ENCODE measurements around the gene MT3.

MT3 gene

DNA sequence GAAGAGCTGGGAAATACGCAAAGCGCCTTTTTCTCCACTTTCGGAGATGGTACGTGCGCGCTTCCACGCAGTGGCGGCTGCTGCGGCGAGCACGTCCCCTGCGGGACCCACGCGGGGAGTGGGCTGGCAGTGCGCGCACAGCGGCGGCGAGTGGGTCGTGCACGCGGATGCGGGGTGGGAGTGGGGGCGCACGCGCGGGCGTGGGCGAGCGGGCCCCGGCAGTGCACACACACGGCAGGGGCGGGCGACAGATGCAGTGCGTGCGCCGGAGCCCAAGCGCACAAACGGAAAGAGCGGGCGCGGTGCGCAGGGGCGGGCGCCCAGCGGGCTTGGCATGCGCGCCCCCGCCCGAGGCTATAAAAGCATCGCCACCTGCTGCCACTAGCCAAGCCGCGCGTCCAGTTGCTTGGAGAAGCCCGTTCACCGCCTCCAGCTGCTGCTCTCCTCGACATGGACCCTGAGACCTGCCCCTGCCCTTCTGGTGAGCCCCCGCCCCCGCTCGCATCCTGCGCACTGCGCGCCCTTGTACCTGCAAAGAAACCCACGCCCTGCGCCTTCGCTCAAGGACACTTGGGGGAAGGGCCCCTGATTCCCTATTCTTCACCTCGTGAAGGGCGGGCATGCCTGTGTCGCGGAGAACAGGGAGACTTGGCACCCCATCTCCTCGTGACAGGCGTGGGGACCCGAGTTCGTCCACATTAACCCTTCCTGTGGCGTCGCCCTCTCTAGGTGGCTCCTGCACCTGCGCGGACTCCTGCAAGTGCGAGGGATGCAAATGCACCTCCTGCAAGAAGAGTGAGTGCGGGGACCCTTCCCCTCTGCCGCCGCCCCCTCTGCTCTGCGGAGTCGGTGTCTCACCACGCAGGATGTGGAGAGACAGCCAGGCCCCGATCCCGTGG lies at the start of gene MT3:
Gene MT3, plus strand, starts transcription at position 388 of the 899 bp plus-strand sequence. Its CDS starts 63 bp downstream, at position 451.
- no peak for DNase-seq (ENCODE audit: low read depth in 2 of 2)

DNA sequence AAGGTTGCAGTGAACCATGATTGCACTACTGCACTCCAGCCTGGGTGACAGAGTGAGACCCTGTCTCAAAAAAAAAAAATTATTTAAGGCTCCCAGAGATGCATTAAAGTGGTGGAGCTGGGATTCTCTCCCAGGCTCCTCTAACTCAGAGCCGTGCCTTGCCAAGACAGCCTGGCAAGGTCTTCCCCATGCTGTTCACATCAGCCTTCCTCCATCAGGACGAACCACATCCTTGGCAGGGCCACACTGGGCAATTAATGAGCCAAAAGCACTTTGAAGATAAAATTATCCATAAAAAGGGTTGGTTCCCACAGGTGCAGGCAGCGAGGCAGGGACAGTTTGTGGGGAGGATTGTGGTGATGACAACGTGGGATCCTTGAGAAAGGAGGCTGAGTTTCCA lies 49.7 kb upstream of the MT3 start:
- no peak for DNase-seq (ENCODE audit: low read depth in 2 of 2)

DNA sequence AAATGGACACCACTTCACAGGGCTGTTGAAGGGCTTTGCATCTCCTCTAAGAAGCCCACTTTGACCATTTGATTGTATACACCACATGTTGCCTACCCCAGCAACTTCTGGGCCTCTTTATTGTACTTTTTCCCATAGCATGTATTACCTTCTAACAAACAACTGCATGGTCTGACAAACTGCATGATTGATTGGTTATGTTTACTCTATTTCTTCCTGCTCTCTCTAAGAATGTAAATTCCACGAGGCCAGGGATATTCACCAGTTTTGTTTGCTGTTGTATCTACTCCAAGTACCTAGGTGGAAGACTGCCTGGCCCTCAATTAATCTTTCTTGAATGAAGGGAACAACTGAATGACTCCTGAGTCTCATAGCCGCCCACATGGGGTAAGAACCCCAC lies 47.3 kb upstream of the MT3 start:
- DNase-seq (ENCODE audit: low read depth in 2 of 2), result no peak

DNA sequence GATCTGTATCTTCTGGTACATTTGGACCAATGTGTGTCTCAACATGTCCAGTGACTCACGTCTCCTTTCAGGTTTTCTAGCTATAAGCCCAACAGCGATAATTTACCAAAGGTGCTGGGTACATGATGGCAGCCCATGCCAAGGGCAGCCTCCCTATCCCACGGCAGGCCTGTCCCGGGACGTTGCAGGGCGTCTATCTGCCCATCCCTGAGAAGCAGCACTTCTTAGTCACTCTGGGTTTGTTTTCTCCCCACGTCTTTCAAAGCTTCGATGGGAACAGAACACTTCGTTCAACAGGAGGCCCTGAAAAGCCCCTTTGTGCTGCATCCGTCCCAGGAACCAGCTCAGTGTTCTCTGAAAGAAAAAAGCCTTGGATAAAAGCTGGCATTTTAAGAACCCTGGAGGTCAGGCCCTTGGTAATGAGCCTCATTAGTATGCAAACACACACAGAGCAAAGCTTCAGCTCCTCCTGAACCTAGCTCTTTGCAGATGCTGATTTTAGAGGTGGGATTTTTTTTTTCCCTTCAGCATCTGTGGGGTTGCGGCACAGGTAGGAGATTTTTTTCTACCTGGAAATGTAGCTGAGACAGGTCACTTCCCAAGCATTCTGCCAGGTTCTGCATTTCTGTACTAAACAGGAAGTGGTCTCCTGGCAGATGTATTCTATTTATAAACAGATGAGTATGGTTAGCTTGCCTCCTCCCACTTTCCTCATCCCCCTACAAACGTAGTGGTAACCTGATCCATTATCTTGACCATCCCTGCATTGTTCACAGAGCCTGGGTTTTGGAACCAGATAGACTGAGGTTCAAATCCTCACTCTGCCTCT lies 42.0 kb upstream of the MT3 start:
- no peak for DNase-seq (ENCODE audit: low read depth in 2 of 2)

DNA sequence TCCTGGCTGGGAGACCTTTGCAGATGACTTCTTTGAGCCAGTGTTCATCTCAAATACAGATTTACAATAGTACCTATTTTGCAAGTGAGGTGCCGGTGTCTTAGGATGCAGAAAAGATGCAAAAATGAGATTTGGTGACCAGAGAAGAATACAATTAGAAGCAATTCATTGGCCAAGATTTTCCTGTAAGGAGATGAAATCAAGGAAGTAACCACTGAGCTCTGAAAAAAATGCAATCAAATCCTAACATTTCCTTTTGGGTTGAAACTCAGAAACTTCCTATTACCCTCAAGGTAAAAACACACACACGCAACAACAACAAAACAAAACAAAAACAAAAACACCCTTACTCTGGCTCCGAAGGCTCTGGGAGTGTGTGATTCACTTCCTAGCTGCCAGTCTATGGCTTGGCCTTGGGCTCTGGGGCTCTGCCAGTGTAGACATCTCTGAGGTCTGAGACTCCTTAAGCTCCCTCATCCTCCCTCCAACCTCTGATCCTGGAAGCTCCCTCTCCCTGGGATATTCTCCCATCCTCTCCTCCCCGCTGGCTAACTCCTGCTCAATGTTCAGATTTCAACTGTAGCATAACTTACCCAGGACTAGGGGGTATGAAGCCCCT lies 41.3 kb upstream of the MT3 start:
- no peak for DNase-seq (ENCODE audit: low read depth in 2 of 2)

DNA sequence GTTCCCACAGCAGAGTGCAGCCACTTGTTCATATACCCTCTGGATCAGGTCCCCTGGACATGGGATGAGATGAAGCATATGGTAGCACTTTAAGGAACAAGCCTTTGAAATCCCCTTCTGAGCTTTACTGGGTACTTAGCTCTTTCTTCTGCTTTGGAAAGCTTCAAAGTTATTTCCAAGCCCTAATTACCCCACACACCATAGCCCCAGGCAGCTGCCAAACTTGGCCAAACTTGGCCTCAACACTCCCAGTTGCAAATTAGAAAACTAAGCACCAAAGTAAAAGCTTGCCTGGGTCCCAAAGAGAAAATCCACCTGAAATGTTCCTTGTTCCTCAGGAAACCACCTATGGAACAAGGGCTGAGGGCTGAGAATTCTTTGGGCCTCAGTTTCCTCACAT lies 40.2 kb upstream of the MT3 start:
- no peak for DNase-seq (ENCODE audit: low read depth in 2 of 2)

DNA sequence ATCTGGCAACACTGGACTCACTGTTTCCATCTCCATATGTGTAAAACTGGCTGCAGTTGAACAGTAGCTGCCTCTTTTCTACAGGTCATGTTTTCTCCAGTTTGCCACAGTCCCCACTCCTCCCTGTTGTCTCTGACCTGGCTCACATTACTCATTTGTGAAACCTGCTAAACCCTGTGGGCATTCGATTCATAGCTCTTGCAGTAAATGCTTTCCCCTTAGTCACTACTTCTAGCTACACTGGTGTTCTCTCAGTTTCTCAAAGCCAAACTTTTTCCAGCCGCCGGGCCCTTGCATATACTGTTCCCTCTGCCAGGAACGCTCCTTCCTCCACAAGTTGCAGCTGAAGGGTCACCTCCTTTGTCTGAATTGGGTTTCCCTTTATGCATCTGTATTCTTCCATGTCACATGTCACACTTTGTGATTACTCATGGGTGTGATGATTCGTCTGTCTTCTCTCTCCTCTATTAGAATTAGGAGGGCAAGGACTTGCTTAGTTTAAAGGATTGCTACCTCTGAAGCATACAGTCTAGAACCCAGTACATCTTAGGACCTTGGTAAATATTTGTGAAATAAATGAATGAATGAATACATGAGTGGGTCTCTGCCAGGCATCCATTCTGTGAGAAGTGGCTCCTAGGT lies 39.5 kb upstream of the MT3 start:
- no peak for DNase-seq (ENCODE audit: low read depth in 2 of 2)

DNA sequence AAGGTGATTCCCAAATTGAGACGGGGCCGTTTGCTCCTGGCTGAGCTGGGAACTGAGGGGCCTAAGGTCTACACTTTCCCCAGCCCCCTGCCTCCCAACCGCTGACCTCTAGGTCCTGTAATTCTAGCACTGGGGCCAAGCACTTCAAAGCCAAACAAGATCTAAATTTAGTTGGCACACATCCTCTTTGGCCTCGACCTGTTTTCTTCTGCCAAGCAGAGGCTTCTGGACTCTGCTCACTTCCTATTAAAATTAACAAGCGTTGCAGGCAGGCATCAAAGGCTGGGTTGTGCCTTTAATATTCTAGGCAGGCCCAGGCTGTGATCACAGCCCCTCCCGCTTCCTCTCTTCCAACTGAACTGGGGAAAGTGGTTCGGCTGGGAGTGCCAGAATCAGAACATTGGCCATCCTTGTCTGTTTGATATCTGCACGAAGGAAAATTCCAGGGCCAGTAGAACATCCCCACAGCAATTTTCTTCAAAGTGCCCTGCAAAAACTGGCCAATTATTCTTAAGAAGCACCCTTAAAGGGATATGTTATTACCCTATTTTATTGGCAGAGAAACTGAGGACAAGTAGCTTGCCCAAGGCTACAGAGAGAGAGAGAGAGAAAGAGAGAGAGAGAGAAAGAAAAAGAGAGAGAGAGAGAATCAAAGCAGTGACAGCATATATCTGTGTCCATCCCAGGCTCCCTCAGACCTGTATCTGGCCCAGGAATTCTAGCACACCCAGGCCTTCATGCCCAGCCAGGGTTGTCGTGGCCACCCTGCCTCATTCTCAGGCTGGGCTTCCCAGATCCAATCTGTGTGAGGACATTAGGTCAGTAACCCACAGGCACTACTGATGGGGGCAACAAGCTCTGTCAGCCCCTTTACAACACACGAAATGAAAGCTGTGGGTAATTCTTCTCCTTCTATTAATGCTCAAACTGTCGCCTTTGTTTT lies 37.3 kb upstream of the MT3 start:
- DNase-seq (ENCODE audit: low read depth in 2 of 2), result no peak

DNA sequence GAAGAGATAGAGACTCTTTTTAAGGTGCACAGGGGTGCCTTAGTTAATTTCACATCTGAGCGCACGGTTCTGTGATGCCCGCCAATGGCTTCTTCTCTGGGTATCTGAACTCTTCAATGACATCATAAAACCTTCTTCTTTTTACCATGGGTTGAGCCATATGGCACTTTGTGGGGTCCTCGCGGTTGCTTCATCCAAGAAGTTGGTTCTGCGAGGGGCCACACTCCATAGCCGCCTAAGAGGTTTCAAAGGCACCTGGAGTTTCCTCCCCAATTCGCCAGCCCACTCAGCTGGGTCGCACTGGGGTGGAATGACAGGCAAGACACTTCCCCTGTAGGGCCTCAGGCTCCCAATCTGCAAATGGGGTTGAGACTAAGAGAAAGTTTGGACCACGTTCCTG lies 34.9 kb upstream of the MT3 start:
- DNase-seq (ENCODE audit: low read depth in 2 of 2), result no peak

DNA sequence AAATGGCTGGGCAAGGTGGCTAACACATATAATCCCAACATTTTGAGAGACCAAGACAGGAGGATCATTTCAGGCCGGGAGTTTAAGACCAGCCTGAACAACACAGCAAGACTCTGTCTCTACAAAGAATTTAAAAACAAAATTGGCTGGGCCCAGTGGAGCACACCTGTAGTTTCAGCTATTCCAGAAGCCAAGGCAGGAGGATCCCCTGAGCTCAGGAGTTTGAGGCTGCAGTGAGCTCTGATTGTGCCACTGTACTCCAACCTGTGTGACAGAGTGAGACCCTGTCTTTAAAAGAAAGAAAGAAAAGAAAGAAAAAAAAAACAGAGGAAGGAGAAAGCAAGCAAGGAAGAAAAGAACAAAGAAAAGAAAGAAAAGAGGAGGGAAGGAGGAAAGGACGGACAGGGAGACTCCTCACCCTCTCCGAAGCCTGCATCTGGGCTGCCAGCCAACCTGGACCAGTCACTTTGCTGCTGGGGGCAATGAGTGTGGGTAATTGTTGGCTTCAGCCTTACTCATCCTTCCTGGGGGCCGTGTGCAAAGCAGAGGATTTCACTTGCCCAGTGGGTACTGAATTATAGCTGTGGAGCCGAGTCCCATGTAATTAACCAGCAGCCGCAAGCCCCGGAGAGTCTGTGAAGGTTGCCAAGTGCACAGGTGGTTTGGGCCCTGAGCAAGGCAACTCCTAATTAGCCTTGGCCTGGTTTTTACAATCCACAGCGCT lies 31.1 kb upstream of the MT3 start:
- DNase-seq (ENCODE audit: low read depth in 2 of 2), result no peak

DNA sequence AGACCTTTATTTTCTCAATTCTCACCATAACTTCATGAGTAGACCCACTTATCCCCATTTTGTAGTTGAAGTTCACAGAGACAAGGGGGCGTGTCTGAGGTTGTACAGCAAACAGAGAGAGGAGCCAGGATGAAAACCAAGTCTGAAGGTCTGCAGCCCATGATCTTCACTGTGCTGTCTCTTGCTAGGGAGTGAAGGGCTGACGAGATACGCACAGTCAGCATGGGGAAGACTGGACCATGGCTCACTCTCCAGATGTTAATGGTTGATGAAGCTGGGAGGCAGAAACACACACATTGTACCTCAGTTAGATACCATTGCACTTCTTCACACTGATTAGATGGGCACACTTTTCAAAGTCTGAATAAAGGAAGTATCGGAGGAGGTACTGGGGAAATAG lies 30.2 kb upstream of the MT3 start:
- DNase-seq (ENCODE audit: low read depth in 2 of 2), result no peak

DNA sequence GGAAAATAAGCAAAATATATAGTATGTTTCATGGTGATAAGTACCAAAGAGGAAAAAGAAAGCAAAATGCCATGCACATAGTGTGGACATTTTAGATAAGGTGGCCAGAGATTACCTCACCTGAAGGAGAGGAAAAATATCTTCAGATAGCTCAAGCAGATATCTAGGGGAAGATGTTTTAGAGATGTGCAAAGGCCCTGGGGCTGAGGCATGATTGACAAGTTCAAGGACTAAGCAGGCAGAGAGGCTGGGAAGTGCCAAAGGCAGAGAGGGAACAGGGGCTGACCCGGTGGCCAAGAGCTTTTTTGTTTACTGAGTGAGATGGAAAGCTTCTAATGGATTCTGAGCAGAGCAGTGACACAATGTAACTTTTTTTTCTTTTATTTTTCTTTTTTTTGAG lies 28.9 kb upstream of the MT3 start:
- DNase-seq (ENCODE audit: low read depth in 2 of 2), result no peak

DNA sequence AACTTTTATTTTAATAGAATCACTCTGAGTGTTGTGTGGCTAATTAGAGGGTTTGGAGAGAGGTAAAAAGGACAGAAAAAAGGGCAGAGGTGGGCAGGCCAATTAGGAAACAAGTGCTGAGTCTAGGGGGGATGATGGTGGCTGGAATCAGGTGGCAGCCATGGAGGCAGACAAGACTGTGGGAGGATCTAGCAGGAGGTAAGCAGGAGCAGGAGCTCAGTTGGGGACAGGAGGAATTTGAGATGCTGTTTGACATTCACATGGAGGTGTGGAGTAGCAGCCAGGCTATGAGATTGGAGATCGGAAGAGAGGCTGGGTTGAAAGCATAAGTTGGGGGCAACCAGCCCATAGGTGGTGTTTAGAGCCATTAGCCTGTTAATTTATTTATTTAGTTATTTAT lies 28.2 kb upstream of the MT3 start:
- no peak for DNase-seq (ENCODE audit: low read depth in 2 of 2)

DNA sequence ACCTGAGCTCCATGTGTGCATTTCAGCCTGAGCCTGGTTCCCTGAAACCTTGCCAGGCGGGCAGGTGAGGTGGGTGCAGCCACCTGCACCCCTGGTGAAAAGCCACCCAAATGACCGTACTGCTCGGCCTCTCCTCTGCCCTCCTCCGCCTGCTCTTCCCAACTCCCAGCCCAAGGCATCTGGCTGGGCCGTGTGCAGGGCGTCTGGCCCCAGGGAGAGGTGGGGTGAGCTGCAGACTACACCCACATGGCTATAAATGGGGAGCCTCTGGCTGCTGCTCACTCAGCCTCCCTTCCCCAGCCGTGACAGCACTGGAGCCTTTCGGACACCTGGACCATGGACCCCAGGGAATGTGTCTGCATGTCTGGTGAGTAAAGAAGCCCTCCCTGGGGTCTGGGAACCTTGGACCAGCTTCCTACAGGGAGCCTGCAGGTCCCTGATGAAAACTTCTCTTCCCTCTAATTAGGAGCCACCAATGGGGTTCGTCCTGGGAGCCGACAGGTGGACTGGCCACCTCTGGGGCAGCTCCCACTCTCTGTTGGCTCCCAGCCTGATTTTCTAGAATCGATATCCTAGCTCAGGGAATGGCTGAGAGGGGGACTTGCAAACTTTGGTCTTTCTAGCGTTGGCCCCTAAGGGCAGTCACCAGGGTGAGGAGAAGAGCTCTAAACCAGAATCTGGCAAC lies 24.4 kb upstream of the MT3 start, which contains the start of gene MT4:
Gene MT4, plus strand, starts transcription at position 281 of the 685 bp plus-strand sequence. Its CDS starts 56 bp downstream, at position 337.
- DNase-seq (ENCODE audit: low read depth in 2 of 2), result no peak

DNA sequence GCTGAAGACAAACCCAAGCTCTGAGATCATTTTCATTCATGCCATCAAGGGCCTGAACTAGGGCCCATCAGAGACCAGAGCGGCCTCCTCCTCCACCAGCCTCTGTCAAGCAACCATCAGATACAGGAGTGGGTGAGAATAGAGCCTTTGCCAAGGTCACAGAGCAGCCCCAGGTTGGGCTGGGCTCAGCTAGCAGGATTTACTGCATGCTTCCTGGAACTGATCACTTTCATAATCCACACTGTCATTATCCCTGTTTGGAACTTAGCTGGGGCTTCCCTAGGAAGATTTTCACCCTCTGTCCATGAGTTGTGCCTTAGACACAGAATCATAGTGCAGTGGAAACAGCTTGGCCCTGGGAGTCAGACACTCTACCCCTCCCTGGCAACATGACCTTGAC lies 19.4 kb upstream of the MT3 start:
- DNase-seq (ENCODE audit: low read depth in 2 of 2), result no peak

DNA sequence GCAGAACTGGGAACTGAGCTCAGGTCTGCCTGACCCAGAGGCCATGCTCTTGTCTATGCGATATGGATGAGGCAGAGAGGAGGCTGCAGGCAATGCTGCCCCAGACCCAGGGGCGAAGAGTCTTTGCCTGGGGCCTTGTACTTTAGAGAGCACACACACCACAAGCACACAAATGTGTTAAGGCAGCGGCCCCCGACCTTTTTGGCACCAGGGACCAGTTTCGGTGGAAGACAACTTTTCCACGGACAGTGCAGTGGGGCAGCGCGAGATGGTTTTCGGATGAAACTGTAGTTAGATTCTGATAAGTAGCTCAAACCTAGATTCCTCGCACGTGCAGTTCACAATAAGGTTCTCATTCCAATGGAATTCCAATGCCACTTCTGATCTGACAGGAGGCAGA lies 17.8 kb upstream of the MT3 start:
- no peak for DNase-seq (ENCODE audit: low read depth in 2 of 2)

DNA sequence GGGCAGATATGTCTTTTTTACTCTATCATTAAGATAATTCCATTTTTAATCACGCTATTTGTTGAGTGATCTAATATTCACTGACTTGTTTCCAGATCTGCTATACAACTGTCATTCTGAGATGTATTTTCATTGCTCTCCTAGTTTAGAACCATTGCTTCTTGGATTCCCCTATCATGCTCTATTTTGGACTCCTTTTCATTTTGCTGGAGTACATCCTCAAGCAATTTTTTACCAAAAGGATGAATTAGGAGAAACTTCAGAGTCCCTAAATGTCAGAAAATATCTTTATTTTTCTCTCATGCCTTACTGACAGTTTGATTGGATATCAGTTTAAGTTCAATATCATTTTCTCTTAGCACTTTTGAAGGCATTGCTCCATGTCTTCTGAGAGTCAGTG lies 14.7 kb upstream of the MT3 start:
- DNase-seq (ENCODE audit: low read depth in 2 of 2), result no peak

DNA sequence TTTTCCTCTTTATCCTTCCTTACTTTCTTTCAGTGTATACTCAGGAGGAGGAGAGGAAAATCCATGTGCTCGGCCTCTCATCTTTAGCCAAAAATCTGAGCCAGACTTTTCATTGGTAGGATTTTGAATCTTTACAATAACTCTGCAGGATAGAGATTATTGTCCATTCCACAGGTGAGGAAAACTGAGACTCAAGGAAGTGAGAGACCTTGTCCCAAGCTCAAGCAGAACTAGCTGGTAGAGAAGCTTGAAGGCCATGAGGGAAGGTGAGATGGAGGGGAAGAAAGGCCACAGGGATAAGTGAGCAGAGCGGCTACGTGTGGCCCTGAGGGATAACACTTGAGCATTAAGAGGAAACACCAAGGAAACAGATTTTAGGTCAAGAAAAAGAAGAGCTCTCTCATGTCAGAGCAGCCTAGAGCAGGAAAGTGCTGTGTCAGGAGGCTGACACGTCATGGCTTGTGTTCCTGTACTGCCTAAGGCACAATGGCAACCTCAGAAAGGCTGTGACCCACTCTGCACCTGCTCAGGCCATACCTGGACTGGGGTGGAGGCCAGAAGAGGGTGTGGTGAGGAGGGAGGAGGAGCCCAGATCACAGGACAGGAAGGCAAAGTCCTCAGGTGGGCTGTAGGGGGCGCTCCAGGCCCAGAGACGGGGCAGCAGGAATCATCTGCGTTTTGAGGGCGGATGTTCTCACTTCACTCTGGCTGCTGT lies 12.6 kb upstream of the MT3 start:
- peak; percentile 53 to 84 for DNase-seq (ENCODE audit: low read depth in 2 of 2)

DNA sequence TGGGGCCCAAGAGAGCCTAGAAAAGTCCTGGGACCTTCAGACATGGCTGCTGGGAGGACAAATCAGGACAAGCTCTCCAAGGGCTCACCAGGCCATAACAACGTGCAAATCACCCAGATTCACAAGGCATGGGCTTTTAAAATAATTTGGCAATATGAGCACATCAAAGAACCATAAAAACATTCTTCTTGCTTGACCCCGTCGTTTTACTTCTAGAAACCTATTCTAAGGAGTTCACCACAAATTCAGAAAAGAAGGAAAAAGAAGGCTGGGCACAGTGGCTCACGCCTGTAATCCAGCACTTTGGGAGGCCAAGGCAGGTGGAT lies 12.1 kb upstream of the MT3 start:
- no peak for DNase-seq (ENCODE audit: low read depth in 2 of 2)
